ENCODE results near the gene TTC1.

GRCh38 chr5:159992566-159992965 is 16.4 kb upstream of the TTC1 start:
- TF ChIP-seq REST (IDR thresholded peaks at IDR 0.05; ENCODE audit: insufficient read depth in 1 of 2, low read depth in 2 of 2, low read length in 2 of 2) (no peak), POLR2AphosphoS5 (IDR thresholded peaks at IDR 0.05; ENCODE audit: low read depth, low read length) (no peak), SIN3A (IDR thresholded peaks at IDR 0.05; ENCODE audit: borderline replicate concordance, insufficient read depth, low read length) (no peak), TAF1 (IDR thresholded peaks at IDR 0.05; ENCODE audit: borderline replicate concordance, insufficient read depth, low read length) (no peak), FOXP2 (optimal IDR thresholded peaks at IDR 0.05; ENCODE audit: borderline replicate concordance, extremely low read depth, extremely low read length, insufficient read depth) (no peak)
